GM19463 (cell line): Measurements from ENCODE around the gene C3.
"Not testable (repeated sequence)": the region's sequence is repeated elsewhere in the genome, so short reads cannot be mapped to it uniquely, and the experiment has no call there.

Experiments
- ATAC-seq: cut with Tn5 transposase; IDR thresholded peaks from one replicate; pipeline ENCODE4 v1.9.1; 2021; ENCODE audit warnings: mild to moderate bottlenecking, moderate library complexity; ENCODE audit not compliant: unreplicated experiment

C3 gene

DNA sequence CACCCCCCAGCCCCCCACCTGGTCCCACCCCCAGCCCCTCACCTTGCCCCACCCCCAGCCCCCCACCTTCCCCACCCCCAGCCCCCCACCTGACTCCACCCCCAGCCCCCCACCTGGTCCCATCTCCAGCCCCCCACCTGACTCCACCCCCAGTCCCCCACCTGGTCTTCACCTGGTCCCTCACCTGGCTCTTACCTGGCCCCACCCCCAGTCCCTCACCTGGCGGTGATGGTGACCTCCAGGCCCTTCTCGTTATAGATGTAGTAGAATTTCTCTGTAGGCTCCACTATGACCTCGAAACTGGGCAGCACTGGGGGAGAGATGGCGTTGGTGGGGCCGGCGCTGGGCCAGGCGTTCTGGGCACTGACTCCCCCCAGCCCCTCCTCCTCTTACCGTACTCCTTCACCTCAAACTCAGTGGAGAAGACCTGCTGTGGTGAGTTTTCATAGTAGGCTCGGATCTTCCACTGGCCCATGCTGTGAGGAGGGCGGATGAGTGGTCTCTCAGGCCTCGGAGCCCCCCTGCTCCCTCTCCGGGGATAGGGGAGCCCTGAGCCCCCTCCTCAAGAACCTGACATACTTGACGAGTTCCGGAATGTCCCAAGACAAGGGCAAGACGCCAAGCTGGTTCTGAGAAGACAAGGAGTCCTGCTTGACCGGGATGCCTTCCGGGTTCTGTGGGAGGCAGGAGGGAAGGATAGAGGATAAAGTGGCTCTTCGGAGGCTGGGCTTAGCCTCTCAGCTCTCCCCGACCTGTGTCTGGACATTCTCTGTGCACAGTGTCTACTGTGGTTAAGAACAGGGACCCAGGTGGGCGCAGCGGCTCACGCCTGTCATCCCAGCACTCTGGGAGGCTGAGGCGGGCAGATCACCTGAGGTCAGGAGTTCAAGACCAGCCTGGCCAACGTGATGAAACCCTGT lies 6.4 kb downstream of the C3 start:
- no peak for ATAC-seq

DNA sequence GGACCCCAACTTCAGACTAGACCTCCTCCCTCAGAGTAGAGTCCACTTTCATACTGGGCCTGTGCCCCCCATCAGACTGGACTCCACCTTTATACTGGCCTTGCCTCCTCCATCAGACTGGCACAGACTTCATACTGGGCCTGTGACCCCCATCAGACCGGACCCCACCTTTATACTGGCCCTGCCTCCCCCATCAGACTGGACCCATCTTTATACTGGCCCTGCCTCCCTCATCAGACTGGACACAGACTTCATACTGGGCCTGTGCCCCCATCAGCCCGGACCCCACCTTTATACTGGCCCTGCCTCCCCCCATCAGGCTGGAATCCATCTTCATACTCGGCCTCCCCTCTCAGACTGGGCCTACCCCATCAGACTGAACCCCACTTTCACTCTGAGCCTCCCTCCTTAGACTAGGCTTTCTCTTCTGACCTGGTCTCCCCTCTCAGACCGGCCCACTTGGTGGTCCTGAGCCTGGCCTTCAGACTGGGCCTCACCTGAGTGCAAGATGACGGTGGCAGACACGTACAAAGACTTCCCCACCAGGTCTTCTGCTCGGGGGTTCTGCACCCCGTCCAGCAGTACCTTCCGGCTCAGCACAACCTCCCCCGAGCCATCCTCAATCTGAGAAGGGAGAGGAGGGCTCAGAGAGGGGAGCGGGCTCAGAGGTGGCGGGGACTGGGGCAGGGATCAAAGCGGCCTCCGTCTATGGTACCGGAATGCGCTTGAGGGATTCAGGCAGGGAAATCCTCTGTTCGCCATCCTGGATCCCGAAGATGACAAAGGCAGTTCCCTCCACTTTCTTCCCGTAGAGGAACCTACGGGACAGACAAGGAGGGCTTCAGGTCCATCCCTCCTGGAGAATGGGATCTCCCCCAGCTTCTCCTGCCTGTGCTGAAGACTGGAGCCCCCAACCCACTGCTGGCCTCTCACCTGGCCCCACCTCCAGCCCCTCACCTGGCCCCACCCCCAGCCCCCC lies 7.5 kb downstream of the C3 start:
- ATAC-seq, result no peak

DNA sequence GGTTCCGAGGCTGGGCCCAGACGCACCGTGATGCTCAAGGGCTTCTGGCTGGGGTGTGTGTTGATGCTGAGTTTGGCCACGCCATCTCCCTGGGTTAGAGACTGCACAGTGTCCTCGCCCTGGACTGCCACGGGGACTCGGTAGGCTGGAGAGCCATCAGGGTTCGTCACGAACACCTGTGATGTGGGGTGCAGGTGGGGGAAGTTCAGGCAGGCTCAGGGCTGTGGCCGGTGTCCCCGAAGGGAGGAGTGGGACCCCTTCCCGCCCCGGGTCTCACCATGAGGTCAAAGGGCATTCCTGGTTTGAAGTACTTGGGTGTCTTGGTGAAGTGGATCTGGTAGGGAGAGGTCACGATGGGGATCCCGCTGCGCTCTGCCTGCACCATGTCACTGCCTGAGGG lies 8.2 kb downstream of the C3 start:
- ATAC-seq, result no peak

DNA sequence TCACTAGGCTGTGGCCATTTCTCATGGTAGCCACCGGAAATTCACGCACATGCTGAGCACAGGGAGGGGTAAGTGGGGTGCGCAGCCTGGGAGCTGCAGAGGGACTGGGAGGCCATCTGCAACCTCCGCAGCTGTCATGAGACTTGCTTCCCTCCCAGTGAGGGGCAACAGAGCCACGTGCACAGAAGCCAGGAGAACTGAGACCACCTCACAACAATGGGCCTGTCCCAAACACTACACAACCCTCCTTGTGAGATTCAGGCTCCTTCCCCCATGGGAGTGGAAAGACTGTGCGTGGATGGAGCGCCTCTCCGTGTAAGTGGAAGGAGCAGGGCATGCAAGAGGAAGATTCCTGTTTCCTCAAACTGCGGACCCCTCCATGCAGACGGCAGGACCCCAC lies 8.8 kb downstream of the C3 start:
- ATAC-seq, result no peak

DNA sequence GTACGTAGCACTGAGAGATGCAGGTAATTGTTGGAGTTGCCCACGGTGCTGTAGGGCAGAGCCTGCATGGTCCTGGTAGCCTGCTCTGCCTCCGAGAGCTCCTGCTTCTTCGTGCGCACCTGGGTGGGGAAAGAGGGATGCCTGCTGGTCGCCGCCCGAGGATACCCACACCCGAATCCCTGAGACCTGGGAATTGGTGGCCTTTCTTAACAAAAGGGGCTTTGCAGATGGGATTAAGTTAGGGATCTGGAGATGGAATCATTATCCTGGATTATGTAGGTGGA lies 9.4 kb downstream of the C3 start:
- ATAC-seq, result no peak

DNA sequence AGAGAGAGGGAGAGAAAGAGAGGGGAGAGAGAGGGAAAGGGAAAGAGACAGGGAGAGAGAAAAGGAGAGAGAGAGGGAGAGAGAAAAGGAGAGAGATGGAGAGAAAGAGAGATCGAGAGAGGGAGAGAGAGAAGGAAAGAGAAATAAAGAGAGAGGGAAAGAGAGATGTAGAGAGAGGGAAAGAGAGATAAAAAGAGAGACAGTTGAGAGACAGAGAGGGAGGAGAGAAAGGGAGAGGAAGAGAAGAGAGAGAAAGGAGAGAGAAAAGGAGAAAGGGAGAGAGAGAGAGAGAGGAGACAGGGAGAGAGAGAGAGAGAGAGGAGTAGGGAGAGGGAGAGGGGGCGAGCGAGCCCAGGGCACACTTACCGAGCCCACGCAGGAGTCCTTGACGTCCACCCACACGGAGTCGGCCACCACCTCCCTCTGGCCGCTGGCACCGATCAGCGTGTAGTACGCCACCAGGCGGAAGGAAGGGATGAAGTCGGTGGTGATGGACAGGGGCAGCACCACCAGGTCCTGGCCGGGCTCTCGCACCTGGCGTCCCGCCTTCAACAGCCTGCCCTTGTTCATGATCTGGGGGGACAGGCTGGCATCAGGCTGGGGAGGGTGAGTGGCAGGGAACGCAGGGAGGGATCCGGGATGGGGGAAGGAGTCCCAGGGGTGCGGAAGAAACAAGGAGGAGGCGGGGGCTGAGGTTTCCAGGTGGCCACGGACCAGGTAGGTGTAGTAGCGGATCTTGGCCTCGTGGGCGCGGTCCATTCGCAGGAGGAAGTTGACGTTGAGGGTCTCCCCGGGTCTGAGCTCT lies 10.0 kb downstream of the C3 start:
- ATAC-seq, result no peak

DNA sequence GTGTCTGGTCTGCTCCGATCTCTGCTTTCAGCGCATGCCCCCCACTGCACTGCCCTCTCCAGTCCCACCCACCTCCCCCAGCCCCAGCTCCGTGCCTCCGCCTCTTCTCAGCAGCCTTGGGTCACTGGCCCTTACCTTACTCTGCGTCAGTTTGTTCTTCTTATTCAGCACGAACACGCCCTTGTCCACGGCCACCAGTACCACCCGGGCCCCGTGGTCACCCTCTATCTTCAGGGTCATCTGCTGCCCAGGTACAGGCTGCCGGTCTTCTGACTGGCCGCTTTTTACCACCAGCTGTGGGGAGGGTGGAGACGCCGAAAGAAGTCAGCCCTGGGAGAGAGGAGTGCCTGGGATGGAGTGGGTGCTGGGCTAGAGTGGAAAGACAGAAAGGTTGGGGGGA lies 10.9 kb downstream of the C3 start:
- ATAC-seq, result no peak

DNA sequence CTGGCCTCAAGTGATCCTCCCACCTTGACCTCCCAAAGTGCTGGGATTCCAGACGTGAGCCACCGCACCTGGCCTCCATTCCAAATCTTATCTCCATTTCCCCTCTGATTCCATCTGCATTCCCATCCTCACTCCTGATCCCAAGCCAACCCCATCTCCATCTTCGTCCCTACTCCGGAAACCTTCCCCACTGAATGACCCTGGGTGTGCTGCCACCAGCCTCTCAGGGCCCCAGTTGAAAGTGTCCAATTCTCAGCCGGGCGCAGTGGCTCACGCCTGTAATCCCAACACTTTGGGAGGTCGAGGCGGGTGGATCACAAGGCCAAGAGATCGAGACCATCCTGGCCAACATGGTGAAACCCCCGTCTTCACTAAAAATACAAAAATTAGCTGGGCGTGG lies 11.5 kb downstream of the C3 start:
- not testable (repeated sequence) for ATAC-seq

DNA sequence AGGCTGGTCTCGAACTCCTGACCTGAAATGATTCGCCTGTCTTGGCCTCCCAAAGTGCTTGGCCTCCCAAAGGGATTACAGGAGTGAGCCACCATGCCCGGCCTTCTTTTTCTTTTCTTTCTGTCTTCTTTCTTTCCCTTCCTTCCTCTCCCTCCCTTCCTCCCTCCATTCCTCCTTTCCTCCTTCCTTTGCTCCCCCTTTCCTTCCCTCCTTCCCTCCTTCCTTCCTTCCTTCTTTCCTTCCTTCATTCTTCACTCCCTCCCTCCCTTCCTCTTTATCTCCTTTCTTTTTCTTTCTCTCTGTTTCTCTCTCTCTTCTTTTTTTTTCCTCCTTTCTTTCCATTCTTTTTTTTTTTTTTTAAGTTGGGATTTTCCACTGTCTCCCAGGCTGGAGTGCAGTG lies 12.1 kb downstream of the C3 start:
- no peak for ATAC-seq

DNA sequence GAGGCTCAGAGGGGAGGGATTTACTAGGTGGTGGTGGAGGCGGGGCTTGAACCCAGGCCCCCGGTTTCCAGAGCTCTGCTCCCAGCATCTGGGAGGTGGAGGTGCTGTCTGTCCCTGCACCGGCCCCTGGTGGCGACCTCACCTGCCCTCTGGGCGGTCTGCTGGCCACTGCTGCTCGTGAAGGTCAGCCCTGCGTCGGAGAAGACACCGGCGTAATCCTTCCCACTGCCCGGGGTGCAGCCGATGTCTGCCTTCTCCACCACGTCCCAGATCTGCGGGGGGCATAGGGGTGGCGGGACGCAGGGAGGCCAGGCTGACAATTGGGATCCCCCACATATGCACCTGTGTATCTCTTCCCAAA lies 12.8 kb downstream of the C3 start:
- no peak for ATAC-seq

DNA sequence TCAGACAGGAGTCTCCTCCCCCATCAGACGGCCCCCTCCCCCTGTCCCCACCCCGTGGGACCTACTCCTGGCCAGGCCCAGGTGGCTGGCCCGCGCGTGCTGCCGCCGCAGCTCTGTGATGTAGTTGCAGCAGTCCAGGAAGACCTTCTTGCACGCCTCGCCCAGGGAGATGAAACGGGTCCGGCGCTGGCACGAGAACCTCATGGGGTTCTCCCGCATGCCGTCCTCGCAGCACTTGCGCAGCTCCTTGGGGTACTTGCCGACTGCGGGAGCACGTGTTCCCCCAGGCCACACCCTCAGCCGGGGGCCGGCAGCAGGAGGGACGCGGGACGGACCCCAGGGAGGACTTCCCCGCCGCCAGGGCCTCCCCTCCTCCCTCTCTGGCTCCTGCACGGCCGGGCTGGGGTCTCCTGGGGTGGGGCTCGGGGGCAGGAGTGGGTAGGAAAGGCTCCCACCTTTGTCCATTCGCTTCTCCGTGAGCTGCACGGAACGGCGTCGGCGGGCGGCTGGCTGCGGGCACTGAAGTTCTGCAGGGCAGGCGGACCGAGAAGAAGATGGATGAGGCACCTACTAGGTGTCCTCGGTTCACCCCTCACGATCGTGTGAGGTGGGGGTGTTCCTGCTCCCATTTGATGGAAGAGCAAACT lies 13.3 kb downstream of the C3 start:
- no peak for ATAC-seq

DNA sequence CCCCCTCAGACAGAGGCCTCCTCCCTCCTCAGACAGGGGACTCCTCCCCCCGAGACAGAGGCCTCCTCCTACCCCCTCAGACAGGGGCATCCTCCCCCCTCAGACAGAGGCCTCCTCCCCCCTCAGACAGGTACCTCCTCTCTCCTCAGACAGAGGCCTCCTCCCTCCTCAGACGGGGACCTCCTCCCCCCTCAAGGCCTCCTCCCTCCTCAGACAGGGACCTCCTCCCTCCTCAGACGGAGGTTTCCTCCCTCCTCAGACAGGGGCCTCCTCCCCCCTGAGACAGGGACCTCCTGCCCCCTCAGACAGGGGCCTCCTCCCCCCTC lies 13.9 kb downstream of the C3 start:
- ATAC-seq, result no peak

DNA sequence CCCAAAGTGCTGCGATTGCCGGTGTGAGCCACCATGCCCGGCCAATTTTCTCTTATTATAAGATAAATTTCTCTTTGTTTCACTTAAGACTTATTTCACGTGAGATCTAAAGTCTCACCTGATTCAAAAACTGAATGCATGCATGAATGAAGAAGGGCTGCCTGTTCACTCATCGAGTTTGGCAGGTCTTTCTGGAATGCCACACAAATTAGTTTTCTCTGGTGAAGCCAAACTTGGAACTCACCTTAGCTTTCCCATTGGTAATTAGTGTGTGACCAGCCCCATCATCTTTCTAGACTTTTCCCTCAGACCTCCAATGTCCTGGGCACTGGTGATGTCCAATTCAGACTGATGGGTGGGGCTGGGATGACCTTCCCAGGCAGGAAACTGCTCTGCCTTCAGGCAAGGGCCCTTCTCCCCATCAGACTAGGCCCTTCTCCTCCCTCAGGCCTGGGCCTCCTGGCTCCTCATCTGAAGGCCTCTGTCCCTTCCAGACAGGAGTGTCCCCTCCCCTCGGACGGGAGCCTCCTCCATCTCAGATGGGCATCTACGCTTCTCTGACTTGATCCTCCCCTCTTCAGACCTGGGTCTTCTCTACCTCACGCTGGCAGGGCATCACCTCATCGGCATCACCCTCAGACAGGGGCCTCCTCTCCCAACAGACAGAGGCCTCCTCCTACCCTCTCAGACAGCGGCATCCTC lies 14.4 kb downstream of the C3 start:
- no peak for ATAC-seq

DNA sequence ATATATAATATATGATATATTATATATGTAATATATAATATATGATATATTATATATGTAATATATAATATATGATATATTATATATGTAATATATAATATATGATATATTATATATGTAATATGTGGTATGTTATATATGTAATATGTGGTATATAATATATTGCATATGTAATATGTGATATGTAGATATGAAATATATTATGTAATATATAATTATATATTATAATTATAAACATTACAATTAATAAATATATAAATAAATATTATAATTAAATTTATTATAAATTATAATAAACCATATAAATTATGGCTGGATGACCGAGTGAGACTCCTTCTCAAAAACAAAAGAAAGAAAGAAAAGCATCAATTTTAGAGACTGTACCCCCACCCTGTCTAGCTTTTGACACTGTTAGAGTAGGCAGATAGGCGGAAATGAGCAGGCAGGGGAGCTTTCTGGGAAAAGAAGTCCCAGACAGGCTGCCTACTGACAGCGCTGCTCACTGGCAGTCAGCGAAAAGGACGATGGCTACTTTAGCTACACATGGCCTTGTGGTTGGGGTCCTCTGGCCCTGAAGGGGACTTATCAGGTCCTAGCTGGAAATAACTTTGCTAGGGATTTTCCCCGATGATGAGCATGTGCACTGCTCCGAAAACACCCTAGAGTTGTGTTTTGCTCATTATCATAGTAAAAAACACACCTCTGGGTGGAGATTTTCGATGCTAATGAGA lies 19.7 kb downstream of the C3 start:
- no peak for ATAC-seq

DNA sequence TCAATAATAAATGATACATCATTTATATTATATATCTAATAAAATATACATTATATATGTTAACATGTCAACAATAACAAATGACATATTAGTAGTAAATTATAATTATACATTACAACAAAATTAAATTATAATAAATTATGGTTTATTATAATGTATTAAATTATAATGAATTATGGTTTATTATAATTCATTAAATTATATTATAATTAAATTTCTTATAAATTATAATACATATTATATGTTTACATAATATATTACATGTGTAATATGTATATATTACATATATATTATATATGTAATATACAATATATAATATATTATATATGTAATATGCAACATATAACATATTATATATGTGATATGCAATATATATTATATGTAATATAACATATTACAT lies 20.5 kb downstream of the C3 start:
- ATAC-seq, result no peak

DNA sequence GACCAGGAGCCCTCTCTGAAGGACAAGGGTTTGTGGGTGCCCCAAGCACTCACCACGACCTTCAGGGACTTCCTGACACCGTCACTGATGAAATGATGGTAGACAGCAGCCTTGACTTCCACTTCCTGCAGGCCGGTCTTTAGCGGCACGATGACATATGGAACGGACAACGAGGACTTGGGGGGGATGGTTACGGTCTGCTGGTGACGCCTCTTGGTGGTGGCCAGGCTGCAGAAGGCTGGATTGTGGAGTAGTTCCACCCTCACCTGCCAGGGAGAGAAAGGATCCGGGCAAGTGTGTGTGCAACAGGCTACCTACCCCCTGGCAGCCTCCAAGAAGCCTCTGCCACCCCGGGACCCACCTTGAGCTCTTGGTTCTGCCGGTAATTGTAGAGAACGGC lies 23.2 kb downstream of the C3 start:
- no peak for ATAC-seq

DNA sequence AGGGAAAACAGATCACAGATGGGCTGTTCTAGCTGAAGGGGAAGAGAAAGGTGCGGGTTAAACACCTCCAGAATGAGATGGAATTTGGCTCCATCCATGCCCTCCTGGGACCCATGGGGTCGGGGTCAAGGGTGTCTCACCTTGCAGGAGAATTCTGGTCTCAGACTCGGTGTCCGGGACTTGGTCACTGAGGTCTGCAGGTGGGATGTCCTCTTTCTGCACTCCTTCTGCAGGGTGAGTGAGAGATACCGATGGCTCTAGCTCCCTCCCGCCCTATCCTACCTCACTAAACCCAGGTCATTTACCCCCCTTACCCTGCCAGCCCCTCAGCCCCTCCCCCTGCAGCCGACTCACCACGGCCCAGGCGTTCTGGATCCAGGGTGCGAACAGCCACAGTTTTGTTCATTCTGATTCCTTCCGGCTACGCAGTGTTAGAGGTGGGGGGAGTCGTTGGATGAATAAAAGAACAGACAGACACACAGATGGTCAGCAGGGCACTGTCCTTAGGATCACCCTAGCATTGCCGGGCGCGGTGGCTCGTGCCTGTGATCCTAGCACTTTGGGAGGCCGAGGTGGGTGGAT lies 24.1 kb downstream of the C3 start:
- ATAC-seq, result no peak

DNA sequence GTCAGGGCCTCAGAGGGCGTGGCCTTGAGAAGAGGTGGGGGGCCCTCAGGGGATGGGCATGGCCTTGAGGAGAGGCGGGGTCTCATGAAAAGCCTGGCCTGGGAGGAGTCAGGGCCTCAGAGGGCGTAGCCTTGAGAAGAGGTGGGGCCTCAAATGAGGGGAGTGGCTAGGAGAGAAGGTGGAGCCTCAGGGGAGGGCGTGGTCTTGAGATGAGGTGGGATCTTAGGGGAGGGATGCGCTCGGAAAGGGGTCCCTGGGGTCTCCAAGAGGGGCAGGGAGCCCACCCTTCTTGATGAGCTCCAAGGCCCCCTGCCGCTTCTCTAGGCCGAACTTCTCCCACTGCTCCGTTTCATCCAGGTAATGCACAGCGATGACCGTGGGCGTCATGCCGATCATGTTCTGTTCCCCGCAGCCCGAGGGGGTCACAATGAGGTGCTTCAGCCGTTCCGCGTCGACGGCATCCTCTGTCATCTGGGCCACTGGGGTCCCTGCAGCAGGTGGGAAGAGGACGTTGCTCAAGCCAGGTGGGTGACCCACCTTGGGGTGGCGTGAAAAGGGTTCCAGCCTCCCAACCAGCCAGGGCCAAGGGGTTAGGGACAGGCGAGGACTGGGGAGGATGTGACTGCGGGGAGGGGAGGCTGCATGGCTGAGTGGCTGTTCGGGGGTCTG lies 26.2 kb downstream of the C3 start:
- ATAC-seq, result no peak

DNA sequence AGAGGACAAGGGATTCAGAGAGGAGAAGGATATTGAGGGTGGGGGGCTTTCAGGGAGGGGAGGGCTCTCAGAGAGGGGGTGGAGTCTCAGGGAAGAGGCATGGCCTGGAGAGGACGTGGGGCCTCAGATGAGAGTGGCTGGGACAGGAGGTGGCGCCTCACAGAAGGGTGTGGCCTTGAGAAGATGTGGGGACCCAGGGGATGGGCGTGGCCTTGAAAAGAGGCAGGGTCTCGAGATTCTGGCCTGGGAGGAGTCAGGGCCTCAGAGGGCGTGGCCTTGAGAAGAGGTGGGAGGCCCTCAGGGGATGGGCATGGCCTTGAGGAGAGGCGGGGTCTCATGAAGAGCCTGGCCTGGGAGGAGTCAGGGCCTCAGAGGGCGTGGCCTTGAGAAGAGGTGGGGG lies 26.8 kb downstream of the C3 start:
- ATAC-seq, result no peak
